Measurements from ENCODE around the gene LSM2. TPM values are rescaled to one million over a fixed set of nuclear protein-coding genes. Genes with fewer than 3 reads are reported as not detected.

LSM2 gene
- total and polyA plus RNA-seq, 9 of the 15 experiments (the other 6 are each of a cell fraction or from before 2014, with no cell fraction given) = 154 to 407 (median 223) TPM

DNA sequence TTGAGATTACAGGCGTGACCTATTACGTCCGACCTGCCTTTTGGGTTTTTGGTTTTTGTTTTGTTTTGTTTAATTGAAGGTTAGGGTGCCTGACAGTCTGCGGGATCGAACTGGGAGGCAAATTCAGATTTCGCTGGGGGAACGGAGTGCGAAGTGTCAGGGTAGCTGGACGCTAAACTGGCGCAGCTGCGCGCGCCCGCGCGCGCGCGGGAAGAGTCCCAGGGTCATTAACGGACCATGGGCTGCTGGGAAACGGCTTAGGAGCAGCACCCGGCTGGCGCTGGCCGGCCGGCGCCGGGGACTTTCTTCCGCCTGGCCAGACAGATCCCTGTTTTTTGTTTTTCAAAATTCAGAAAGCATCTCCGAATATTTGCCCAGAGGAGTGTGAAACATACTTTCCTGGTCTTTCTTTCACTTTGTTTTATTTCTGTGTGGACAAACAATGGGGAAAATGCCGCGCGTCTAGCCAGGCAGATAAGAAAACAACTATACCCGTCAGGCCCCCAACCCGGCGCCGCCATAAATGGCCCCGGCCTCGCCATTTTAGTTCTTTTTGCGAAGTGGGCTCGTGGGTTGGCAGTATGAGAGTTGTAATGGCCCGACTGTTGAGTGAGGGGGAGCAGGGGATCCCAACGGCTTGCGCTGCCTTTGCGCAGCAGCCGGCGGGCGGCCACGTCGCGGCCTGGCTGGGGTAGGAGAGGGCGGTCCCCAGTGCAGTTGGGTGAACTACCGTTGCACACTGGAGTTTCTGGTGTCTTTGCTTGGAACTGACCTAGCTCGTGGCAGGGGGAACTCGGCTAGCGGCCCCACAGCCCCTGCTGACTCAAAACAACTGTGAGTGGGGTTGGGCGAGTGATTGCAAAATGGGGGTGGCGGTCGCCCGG, 27.8 kb upstream of the LSM2 start (continued):
- TF ChIP-seq, protein P1, sequence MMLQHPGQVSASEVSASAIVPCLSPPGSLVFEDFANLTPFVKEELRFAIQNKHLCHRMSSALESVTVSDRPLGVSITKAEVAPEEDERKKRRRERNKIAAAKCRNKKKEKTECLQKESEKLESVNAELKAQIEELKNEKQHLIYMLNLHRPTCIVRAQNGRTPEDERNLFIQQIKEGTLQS (IDR thresholded peaks at IDR 0.05) = no peak
- TF ChIP-seq, protein P1 (CRISPR knock-in tag; conservative IDR thresholded peaks at IDR 0.05) = peak; percentile 88
- TF ChIP-seq ELF4 (CRISPR knock-in tag; IDR thresholded peaks at IDR 0.05) = peak; percentile 99
- TF ChIP-seq, protein P2, sequence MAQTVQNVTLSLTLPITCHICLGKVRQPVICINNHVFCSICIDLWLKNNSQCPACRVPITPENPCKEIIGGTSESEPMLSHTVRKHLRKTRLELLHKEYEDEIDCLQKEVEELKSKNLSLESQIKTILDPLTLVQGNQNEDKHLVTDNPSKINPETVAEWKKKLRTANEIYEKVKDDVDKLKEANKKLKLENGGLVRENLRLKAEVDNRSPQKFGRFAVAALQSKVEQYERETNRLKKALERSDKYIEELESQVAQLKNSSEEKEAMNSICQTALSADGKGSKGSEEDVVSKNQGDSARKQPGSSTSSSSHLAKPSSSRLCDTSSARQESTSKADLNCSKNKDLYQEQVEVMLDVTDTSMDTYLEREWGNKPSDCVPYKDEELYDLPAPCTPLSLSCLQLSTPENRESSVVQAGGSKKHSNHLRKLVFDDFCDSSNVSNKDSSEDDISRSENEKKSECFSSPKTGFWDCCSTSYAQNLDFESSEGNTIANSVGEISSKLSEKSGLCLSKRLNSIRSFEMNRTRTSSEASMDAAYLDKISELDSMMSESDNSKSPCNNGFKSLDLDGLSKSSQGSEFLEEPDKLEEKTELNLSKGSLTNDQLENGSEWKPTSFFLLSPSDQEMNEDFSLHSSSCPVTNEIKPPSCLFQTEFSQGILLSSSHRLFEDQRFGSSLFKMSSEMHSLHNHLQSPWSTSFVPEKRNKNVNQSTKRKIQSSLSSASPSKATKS (CRISPR knock-in tag; IDR thresholded peaks at IDR 0.05) = 0 out of 2 replicates have a peak, but pooled peaks have one; percentile 25
- no peak for TF ChIP-seq SPI1 (IDR thresholded peaks at IDR 0.05; ENCODE audit: borderline replicate concordance, low read depth, low read length)
- no peak for TF ChIP-seq POLR3G (IDR thresholded peaks at IDR 0.05; ENCODE audit: extremely low read depth, insufficient read length, insufficient replicate concordance)
- peak; percentile 79; the same call in 1 of the 2 replicates for TF ChIP-seq HEY1 (CRISPR knock-in tag; IDR thresholded peaks at IDR 0.05; ENCODE audit: borderline replicate concordance)
- 0 out of 2 replicates have a peak, but pooled peaks have one; percentile 52 for TF ChIP-seq SNIP1 (IDR thresholded peaks at IDR 0.05; ENCODE audit: low read depth)
- peak; percentile 90 for TF ChIP-seq ZBTB17 (CRISPR knock-in tag; IDR thresholded peaks at IDR 0.05)
- TF ChIP-seq, protein P3, sequence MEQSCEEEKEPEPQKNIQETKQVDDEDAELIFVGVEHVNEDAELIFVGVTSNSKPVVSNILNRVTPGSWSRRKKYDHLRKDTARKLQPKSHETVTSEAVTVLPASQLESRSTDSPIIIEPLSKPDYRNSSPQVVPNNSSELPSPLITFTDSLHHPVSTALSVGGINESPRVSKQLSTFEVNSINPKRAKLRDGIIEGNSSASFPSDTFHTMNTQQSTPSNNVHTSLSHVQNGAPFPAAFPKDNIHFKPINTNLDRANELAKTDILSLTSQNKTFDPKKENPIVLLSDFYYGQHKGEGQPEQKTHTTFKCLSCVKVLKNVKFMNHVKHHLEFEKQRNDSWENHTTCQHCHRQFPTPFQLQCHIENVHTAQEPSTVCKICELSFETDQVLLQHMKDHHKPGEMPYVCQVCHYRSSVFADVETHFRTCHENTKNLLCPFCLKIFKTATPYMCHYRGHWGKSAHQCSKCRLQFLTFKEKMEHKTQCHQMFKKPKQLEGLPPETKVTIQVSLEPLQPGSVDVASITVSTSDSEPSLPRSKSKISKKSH (CRISPR knock-in tag; IDR thresholded peaks at IDR 0.05) = 0 out of 2 replicates have a peak, but pooled peaks have one; percentile 6
- peak; percentile 87 for TF ChIP-seq KLF10 (CRISPR knock-in tag; IDR thresholded peaks at IDR 0.05)
- no peak for TF ChIP-seq THRAP3 (IDR thresholded peaks at IDR 0.05; ENCODE audit: borderline replicate concordance)
- TF ChIP-seq, protein P4, sequence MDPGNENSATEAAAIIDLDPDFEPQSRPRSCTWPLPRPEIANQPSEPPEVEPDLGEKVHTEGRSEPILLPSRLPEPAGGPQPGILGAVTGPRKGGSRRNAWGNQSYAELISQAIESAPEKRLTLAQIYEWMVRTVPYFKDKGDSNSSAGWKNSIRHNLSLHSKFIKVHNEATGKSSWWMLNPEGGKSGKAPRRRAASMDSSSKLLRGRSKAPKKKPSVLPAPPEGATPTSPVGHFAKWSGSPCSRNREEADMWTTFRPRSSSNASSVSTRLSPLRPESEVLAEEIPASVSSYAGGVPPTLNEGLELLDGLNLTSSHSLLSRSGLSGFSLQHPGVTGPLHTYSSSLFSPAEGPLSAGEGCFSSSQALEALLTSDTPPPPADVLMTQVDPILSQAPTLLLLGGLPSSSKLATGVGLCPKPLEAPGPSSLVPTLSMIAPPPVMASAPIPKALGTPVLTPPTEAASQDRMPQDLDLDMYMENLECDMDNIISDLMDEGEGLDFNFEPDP (CRISPR knock-in tag; IDR thresholded peaks at IDR 0.05) = peak; percentile 87
- TF ChIP-seq TCF3 (CRISPR knock-in tag; IDR thresholded peaks at IDR 0.05) = peak; percentile 44; the same call in 1 of the 2 replicates
- peak; percentile 89; the same call in 1 of the 2 replicates for TF ChIP-seq BRD4 (IDR thresholded peaks at IDR 0.05)
- TF ChIP-seq RHOXF2B (CRISPR knock-in tag; conservative IDR thresholded peaks at IDR 0.05) = peak; percentile 81; the same call in 1 of the 2 replicates
- TF ChIP-seq MTA1 (IDR thresholded peaks at IDR 0.05; ENCODE audit: borderline replicate concordance) = peak; percentile 66; the same call in 1 of the 2 replicates
- TF ChIP-seq NBN (IDR thresholded peaks at IDR 0.05; ENCODE audit: low read depth) = peak; percentile 99
- peak; percentile 82; the same call in 1 of the 2 replicates for TF ChIP-seq HNRNPL (IDR thresholded peaks at IDR 0.05; ENCODE audit: low read depth, low read length)
- TF ChIP-seq, protein P5, sequence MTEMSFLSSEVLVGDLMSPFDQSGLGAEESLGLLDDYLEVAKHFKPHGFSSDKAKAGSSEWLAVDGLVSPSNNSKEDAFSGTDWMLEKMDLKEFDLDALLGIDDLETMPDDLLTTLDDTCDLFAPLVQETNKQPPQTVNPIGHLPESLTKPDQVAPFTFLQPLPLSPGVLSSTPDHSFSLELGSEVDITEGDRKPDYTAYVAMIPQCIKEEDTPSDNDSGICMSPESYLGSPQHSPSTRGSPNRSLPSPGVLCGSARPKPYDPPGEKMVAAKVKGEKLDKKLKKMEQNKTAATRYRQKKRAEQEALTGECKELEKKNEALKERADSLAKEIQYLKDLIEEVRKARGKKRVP (CRISPR knock-in tag; IDR thresholded peaks at IDR 0.05) = peak; percentile 60; the same call in 1 of the 2 replicates
- TF ChIP-seq KLF1 (tag; IDR thresholded peaks at IDR 0.05) = peak; percentile 79; the same call in 1 of the 2 replicates
